ENCODE results near the gene PEMT. TPM values are rescaled to one million over a fixed set of nuclear protein-coding genes. Genes with fewer than 3 reads are reported as not detected.

The PEMT gene
- total and polyA plus RNA-seq, 9 donors = 6.6 to 62.8 (median 32.5) TPM

DNA sequence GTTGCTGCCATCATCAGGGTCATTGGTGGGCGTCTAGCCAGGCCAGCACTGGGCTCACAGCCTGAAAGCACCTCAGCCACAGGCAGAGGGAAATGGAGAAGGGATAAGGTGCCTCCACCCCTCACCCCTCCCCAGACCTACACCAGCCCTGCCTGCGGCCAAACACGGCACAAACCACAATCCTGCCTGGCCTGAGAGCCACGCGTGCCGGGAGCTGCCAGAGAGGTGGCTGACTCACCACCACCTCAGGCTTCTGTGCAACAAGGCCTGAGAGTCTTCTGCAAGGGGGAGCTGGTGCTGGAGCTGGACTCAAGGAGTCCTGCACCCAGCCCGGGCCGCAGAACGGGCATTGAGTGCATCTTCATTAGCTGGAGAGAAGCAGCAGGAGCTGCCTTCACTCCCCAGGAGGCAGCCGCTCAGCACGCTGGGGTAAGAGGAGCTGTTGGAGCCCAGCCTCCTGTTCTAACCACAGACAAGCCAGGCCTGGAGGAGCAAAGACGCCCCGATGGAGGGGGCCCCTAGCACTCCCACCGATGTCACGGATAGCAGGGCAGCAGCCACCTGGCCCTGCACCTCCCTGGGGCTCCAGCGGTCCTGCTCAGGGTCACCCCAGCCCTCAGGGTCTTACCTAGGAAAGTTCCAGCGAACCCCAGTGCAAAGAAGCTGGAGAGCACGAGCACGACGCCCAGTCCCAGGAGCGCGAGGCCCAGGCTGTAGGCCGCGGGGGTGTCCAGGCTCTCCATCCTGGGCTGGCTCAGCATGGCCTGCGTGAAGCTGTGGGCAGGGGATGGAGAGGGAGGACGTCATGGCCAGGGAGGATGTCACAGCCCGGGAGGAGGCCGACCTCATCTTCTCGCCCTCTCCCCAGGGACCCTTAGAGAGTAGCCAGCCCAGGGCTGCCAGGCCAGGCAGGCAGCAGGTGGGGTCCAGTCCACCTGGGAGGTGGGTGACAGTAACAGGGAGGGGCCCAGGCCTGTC lies 79.3 kb downstream of the PEMT start:
- Histone ChIP-seq H3K27ac (no peak overlapping the region), H3K36me3 (no peaks in the 10 kb centered on the region), H3K27me3 (no peaks in the 10 kb centered on the region), H3K4me3 (no peak overlapping the region), H3K4me1 (ENCODE audit: insufficient read depth) (no peaks in the 10 kb centered on the region), H3K9me3 (no peaks in the 10 kb centered on the region)
- 67 to 76% (median 72%) methylated on average over 24 to 29 of the region's 29 CpGs for WGBS, 3 donors
- peak in 3 of 5 donors; percentile 7 to 67 (median 37) for DNase-seq
- TF ChIP-seq EP300 (IDR thresholded peaks at IDR 0.05) = no peak
- TF ChIP-seq CTCF (IDR thresholded peaks at IDR 0.05) = no peak
- no peak for TF ChIP-seq POLR2A (IDR thresholded peaks at IDR 0.05)
- intact Hi-C loops (cut with DNase I) = no loop called here

DNA sequence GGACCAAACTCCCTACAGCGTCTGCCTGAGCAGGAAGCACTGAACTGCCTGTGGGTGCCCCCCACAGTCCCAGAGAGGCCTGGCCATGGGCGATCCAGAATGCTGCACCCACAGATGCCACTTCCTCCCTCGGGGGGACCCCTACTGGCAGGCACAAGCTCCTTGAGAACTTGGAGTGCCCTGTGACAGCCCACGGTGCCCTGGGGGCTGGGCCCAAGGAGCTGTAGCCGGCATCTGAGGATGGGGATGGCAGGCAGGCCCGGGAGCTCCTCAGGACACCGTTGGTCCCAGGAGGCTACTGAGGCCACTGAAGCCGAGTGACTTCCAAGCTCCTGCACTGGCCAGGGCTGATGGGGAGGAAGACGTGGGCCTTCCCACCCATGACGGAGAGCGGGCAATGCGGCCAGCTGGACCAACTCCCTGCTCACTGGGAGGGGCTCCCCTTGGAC lies 80.2 kb downstream of the PEMT start:
- DNase-seq = peak in 1 of 5 donors; percentile 35
- Histone ChIP-seq H3K36me3 (no peaks in the 10 kb centered on the region), H3K27ac (no peak overlapping the region), H3K4me3 (no peak overlapping the region), H3K27me3 (no peaks in the 10 kb centered on the region), H3K9me3 (no peaks in the 10 kb centered on the region), H3K4me1 (ENCODE audit: insufficient read depth) (no peaks in the 10 kb centered on the region)
- TF ChIP-seq EP300 (IDR thresholded peaks at IDR 0.05) (no peak), CTCF (IDR thresholded peaks at IDR 0.05) (no peak), POLR2A (IDR thresholded peaks at IDR 0.05) (no peak)
- WGBS, 3 donors = 81 to 88% (median 83%) methylated on average over 11 to 12 of the region's 12 CpGs
- intact Hi-C loops (cut with DNase I) = no loop called here

GRCh38 chr17:17510456-17511292 lies 80.8 kb downstream of the PEMT start:
- 89 to 92% (median 91%) methylated on average over 20 of the region's 20 CpGs for WGBS, 3 donors
- Histone ChIP-seq H3K4me3 (no peak overlapping the region), H3K9me3 (no peaks in the 10 kb centered on the region), H3K27ac (no peak overlapping the region), H3K36me3 (no peaks in the 10 kb centered on the region), H3K4me1 (ENCODE audit: insufficient read depth) (no peaks in the 10 kb centered on the region), H3K27me3 (no peaks in the 10 kb centered on the region)
- intact Hi-C loops (cut with DNase I) = no loop called here
- TF ChIP-seq CTCF (IDR thresholded peaks at IDR 0.05) (no peak), EP300 (IDR thresholded peaks at IDR 0.05) (no peak), POLR2A (IDR thresholded peaks at IDR 0.05) (no peak)
- peak in 1 of 5 donors; percentile 27 for DNase-seq
